Inferior parietal cortex (tissue), 1 donor: ENCODE measurements around the gene NPEPL1.

ENCODE experiments used
- DNase-seq: peaks from one replicate; pipeline ENCODE4 v3.0.0-alpha.2; 2016; ENCODE audit errors: extremely low spot score

The NPEPL1 gene

DNA sequence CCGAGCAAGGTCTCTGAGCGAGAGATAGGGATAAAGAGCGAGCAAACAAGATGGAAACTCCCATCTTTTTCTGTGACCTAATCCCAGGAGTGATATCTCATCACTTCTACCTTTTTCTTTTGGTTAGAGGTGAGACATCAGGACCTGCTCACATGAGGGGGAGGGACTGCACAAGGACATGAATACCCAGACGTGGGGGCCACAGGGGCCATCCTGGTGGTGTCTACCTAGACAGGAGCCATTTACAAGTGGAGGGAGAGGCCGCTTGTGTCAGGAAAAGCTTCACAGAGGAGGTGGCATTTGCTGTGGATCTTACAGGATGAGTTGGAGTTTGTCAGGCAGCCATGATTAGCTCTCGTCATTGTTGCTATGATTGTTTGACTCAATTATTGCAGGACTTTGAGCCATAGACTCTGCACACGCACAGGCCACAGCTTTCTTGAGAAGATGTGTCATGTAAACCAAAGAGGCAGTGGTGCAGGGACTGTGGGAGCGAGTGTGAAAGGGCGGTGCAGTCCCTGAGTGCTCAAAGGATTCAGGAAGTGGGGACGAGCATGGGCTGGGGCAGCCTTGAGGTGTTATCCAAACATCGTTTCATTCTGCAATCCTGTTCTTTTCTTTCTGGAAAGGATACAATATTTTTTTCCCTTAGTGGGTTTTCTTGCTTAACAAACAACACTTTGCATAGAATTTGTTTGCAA is 7.7 kb downstream of the NPEPL1 start:
- DNase-seq: no peak

- DNase-seq: no peak
Observed at GRCh38 chr20:58700823-58701222, 8.2 kb downstream of the NPEPL1 start.

GRCh38 chr20:58701431-58702160 is 9.0 kb downstream of the NPEPL1 start:
- DNase-seq: no peak

DNA sequence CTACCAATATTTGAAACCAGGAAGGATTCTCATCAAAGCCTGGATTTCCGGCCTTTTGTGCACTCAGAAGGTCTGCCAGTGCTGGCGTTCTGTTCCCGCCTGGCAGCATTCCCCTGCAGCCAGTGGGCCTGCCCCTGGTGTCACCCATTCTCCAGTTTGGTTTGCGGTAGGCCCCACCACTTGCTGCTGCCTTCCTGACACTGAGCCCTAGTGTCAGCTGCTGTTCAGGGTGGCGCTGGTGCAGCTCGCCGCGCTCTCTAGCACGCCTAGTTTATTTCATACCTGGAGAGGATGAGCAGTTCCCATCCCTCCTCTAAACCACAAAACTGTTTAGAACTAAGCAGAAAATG is 9.5 kb downstream of the NPEPL1 start:
- no peak for DNase-seq

- DNase-seq: no peak
Observed at GRCh38 chr20:58702859-58703648, 10.5 kb downstream of the NPEPL1 start.

DNA sequence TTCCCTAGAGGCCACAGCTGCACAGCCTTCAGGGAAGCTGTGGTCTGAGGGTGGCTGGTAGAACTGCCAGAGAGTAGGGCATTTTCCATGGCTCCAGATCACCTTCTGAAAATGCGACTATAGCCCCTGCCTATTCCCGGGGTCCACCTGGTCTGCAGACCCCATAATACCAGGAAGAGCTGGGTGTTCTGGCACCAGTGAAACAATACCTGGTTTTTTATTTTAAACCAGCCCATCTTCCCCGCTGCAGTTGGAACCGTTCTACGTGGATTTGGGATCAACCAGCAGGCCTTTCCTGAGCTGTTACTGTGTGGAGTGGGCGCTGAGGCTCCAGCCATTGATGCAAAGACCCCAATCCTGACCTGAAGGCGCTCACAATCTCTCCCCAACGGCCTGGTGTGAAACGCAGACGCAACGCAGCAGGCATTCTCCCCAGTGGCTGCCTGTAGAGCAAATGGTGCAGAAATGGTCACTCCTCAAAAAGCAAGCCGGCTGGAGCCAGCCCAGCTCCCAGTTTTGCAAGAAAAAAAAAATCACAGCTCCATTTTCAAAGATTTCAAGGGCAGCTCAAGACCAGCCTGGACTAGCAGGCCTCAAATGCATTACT is 11.3 kb downstream of the NPEPL1 start:
- no peak for DNase-seq

DNA sequence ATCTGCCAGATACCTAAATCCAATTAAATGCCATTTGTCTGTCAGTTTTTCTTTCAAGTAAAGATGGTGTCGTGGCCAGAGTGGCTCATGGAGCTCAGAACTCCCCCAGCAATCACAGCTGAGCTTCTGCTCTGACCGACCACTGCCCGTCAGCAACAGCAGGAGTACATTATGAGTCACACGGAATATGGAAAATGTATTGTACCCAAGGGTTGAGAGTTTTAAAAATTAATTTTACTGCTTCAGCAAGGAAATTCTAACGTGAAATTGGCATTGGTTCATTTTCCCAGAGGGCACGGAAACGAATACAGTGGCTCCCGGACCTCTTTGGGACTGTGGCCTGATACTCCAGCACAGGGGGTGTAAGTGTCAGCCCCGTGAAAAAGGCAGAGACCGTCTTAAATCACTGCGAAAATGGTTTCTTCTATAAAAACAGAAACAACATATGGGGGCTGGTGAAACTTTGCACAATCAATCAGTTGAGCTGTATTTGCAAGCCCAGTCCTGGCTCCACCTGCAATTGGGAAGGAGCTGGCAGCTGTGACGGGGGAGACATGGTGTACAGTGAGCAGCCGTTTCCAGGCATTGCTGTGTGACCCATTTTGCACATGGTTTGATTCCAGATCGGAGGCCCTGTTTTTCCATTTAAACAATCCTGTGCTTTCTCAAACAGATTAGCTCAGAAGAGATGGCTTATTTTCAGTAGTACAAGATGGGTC is 12.8 kb downstream of the NPEPL1 start:
- peak; percentile 32 for DNase-seq

GRCh38 chr20:58706150-58706892 is 13.7 kb downstream of the NPEPL1 start:
- no peak for DNase-seq

DNA sequence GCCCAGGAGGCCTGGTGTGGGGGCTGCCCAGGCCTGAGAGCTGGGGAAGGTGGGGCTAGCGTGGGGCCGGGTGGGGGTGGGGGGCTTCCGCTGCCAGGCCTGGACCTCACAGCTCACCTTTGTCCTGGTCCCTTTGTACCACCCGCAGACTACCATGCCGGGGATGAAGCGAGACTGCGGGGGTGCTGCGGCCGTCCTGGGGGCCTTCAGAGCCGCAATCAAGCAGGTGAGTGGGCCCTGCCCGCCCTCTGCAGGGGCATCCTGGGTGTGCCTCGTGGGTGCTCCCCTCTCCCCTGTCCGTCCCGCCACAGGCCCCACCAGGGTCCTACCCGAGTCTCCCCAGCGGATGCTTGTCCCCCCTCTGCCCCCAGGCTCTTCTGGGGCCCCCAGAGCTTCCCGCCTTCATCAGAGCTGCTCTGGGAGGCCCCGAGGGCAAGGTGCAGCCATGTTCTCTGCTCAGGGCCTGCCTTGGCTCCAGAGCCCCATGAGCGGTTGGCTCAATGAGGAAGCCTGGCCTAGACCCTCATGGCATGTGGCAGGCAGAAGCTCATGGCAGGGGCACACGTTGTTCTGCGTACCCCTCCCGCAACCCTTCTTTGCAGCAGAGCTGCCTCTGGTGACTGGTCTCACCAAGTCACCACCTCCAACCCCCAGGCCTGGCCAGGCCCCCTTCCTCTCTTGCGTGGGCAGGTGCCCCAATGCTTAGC is 14.5 kb downstream of the NPEPL1 start:
- DNase-seq: no peak

GRCh38 chr20:58707770-58708169 is 15.2 kb downstream of the NPEPL1 start:
- DNase-seq: no peak

GRCh38 chr20:58708246-58708931 is 15.8 kb downstream of the NPEPL1 start:
- no peak for DNase-seq

DNA sequence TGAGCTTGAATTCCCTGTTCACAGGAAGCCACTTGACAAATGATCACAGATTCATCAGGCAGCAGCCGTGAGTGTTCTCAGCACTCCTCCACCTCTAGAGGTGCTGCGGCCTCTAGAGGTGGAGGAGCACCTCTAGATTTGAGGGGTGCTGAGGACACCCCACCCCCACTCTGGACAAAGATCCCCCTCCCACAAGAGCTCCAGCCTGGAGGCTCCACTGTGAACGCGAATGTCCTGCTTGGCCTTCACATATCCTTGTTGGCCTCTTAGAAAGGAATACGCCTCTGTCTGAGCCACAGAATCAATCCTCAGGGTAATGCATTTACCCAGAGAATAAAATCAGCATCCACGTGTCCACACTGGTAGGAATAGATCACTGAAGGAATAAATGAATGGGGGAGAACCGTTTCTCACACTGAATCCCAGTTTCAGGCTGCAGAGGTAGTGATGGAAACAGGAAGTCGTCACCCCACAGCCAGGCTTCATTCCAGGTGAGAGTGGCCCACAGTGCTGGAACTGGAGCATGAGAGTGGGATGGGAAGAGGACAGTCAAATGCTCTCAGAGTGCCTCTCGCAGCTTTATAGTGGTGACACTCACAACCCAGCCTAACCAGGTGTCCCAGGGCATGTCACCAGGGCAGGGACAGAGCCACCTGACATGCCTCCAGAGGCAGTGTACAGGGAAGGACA is 16.6 kb downstream of the NPEPL1 start:
- DNase-seq: no peak

- no peak for DNase-seq
Observed at GRCh38 chr20:58709703-58710039, 17.1 kb downstream of the NPEPL1 start.

DNA sequence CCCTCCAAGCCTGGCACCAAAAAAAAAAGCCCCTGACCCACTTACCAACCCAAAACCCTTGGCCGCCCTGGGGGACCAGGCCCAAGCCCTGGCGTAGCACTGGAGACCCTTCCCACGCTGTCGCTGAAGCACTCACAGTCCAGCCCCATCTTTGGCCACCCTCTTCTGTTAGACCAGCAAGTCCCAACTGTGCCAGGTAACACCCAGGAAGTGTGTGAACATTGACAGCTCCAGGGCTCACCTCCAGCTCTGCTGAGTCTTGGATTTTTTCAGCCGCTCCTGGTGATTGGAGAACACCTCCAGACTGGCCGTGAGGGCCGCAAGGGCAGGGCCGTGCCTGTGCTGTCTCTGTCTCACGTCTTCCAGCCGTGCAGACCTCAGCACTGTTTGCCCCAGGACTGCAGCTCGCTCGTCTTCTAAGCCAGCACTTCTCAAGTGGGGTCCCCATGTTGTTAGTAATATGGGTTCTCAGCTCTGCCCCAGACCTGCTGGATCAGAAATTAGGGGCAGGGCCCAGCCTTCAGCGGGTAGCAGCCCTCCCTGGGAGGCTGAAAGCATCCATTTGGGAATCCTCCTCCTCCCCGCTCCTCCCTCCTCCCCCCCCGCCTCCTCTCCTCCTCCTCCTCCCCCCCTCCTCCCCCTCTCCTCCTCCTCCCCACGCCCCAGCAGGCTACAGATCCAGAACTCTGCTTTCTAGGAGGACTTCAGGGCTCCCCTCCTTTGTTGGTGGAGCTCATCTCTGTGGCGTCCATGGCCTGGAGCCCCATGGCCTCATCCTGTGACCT is 18.1 kb downstream of the NPEPL1 start:
- DNase-seq: no peak

- no peak for DNase-seq
Observed at GRCh38 chr20:58711266-58712051, 18.9 kb downstream of the NPEPL1 start.

DNA sequence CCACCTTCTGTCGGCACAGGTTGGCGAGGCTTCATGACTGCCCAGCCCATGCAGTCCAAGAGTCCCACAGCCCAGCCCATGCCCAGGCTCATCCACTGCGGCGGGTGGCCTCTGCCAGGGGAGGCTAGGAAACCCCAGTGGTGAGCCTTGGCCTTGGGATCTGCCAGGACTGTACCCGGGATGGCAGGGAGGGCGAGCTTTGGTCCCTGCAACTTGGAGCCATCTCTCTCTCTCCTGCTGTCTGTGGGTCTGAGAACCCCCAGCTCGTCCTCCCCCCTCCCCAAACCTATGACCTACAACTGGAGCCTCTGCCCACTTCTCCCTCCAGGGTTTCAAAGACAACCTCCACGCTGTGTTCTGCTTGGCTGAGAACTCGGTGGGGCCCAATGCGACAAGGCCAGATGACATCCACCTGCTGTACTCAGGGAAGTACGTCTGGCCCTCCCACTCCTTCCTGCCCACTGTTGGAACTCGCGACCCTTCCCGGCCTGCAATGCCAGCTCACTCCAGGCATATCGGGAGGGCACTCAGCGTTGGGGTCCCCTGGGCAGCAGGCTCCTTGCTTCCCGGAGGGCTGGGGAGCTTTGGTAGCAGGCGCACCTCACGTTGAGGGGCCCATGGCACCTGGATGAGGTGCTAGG is 19.7 kb downstream of the NPEPL1 start:
- no peak for DNase-seq
